Trophoblast cell (in vitro differentiated cells and primary cell): Measurements from ENCODE around the gene PSMG3.
A peak's percentile ranks its signal among the peaks of the same experiment; 100 is the strongest.

Experiments
- DNase-seq, 2 donors: peaks; one replicate each; pipeline ENCODE4 v3.0.0-alpha.2; 2016
- H2AFZ ChIP-seq: 2 replicates; pipeline ENCODE4 v1.6.1; 2013; ENCODE audit warnings: low read length, moderate library complexity, mild to moderate bottlenecking; ENCODE audit not compliant: insufficient read depth, poor library complexity
- H2AK5ac ChIP-seq: 2 replicates; pipeline ENCODE4 v1.6.1; 2013; ENCODE audit warnings: mild to moderate bottlenecking, low read length
- H2BK120ac ChIP-seq: 2 replicates; pipeline ENCODE4 v1.6.1; 2013; ENCODE audit warnings: low read length, mild to moderate bottlenecking, moderate library complexity; ENCODE audit not compliant: insufficient read depth, poor library complexity
- H2BK12ac ChIP-seq: 2 replicates; pipeline ENCODE4 v1.6.1; 2013; ENCODE audit warnings: mild to moderate bottlenecking, low read length, moderate library complexity
- H2BK5ac ChIP-seq: 2 replicates; pipeline ENCODE4 v1.6.1; 2013; ENCODE audit warnings: low read length, low read depth, moderate library complexity, mild to moderate bottlenecking; ENCODE audit not compliant: poor library complexity
- H3K14ac ChIP-seq: 2 replicates; pipeline ENCODE4 v1.6.1; 2013; ENCODE audit warnings: mild to moderate bottlenecking, low read length
- H3K18ac ChIP-seq: 2 replicates; pipeline ENCODE4 v1.6.1; 2013; ENCODE audit warnings: mild to moderate bottlenecking, low read length
- H3K23ac ChIP-seq: 2 replicates; pipeline ENCODE4 v1.6.1; 2013; ENCODE audit warnings: low read length
- H3K27ac ChIP-seq: 2 replicates; pipeline ENCODE4 v1.5.1; 2013; ENCODE audit warnings: low read depth, mild to moderate bottlenecking, inconsistent platforms, low read length, moderate library complexity
- H3K27me3 ChIP-seq: 2 replicates; pipeline ENCODE4 v1.6.1; 2013; ENCODE audit warnings: inconsistent platforms, mild to moderate bottlenecking, low read length, moderate library complexity; ENCODE audit not compliant: insufficient read depth
- H3K36me3 ChIP-seq, 2 experiments: 1 replicate in 1 of 2; 2 replicates in 1 of 2; pipeline ENCODE4 v1.6.1; 2013; ENCODE audit warnings: low read length in 2 of 2, mild to moderate bottlenecking in 2 of 2, moderate library complexity in 1 of 2; ENCODE audit not compliant: insufficient read depth in 2 of 2, control insufficient read depth in 1 of 2
- H3K4ac ChIP-seq: 2 replicates; pipeline ENCODE4 v1.6.1; 2013; ENCODE audit warnings: low read depth, mild to moderate bottlenecking, low read length, moderate library complexity
- H3K4me1 ChIP-seq, 2 experiments: 1 replicate in 1 of 2; 2 replicates in 1 of 2; pipeline ENCODE4 v1.6.1; 2013; ENCODE audit warnings: low read length in 2 of 2, mild to moderate bottlenecking in 2 of 2, moderate library complexity in 1 of 2; ENCODE audit not compliant: insufficient read depth in 2 of 2, control insufficient read depth in 1 of 2
- H3K4me2 ChIP-seq: 2 replicates; pipeline ENCODE4 v1.6.1; 2013; ENCODE audit warnings: inconsistent platforms, mild to moderate bottlenecking, low read length, moderate library complexity
- H3K4me3 ChIP-seq: 2 replicates; pipeline ENCODE4 v1.5.1; 2013; ENCODE audit warnings: mild to moderate bottlenecking, low read depth, low read length, inconsistent platforms
- H3K79me1 ChIP-seq: one replicate; pipeline ENCODE4 v1.6.1; 2013; ENCODE audit warnings: low read length
- H3K79me2 ChIP-seq: 2 replicates; pipeline ENCODE4 v1.6.1; 2013; ENCODE audit warnings: low read length, mild to moderate bottlenecking; ENCODE audit not compliant: control insufficient read depth, insufficient read depth, poor library complexity
- H3K9ac ChIP-seq: 2 replicates; pipeline ENCODE4 v1.6.1; 2013; ENCODE audit warnings: mild to moderate bottlenecking, low read length
- H3K9me3 ChIP-seq: 2 replicates; pipeline ENCODE4 v1.6.1; 2013; ENCODE audit warnings: low read depth, mild to moderate bottlenecking, control low read depth, inconsistent platforms, low read length; ENCODE audit not compliant: insufficient read depth
- H4K12ac ChIP-seq: 2 replicates; pipeline ENCODE4 v1.6.1; 2013; ENCODE audit warnings: low read depth, mild to moderate bottlenecking, low read length, moderate library complexity
- H4K8ac ChIP-seq: 2 replicates; pipeline ENCODE4 v1.6.1; 2013; ENCODE audit warnings: low read depth, mild to moderate bottlenecking, low read length, moderate library complexity
- H4K91ac ChIP-seq: one replicate; pipeline ENCODE4 v1.6.1; 2013; ENCODE audit warnings: low read depth, mild to moderate bottlenecking, low read length, moderate library complexity
- WGBS: extraction: QIAGEN DNeasy Blood & Tissue Kit; methylation state at CpG from one replicate; pipeline ENCODE4 v1.1.7; 2013; ENCODE audit warnings: missing lambda C conversion rate; ENCODE audit not compliant: insufficient read length, insufficient coverage; ENCODE audit errors: extremely low coverage; 5-methylcytosine and 5-hydroxymethylcytosine counted together

The PSMG3 gene

DNA sequence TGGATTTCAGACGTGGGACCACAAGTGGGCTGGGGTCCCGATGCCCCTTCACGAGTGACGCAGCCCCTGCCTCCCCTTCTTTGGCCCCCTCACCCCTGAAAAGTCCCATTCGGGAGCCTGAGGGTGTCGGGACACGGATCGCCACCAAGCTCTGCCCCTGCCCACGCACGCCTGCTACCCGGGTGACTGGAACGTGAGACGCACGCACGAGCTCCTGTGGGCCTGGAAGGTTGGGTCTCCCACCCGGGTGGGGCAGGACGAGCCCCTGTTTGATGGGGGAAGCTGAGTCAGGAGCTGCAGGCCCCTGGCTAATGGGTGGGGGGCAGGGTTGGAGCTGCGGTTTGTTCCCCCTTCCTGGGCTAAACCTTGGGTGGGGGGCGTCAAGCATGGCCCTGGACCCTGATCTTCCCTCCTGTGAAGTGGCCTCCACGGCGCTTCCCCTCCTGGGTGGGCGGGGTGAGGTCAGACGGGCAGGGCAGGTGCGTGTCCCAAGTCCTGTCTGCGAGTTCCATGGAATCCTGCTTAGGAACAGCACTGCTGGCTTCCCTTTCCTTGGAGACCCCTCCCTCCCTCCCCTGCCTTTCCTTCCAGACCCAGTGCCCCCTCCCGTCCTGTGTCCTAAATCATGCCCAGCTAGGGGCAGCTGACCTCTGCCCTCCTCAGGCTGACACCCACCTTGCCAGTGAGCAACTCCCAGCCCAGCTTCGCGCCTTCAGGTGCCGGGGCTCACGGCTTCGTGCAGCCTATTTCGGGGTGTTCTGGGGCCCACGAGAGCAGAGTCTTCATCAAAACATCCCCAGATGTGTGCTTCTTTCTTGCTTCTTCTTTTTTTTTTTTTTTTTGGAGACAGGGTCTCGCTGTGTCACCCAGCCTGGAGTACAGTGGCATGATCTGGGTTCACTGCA is 8.5 kb downstream of the PSMG3 start:
- no peak overlapping the region for H4K8ac ChIP-seq
- H2AK5ac ChIP-seq: peak overlapping the region; percentile 2
- no peaks in the 10 kb centered on the region for H3K27me3 ChIP-seq
- H2BK12ac ChIP-seq: peak overlapping the region; percentile 42
- H3K4me1 ChIP-seq: peaks cover 25% of the 10 kb centered on the region in 2 experiments
- no peaks in the 10 kb centered on the region for H3K36me3 ChIP-seq
- H3K79me1 ChIP-seq: peaks cover 27% of the 10 kb centered on the region
- peak overlapping the region; percentile 3 for H4K91ac ChIP-seq
- no peak overlapping the region for H3K4me2 ChIP-seq
- H3K18ac ChIP-seq: no peak overlapping the region
- H2AFZ ChIP-seq: no peak overlapping the region
- no peak for DNase-seq
- H3K4ac ChIP-seq: no peak overlapping the region
- peaks cover 4% of the 10 kb centered on the region for H3K79me2 ChIP-seq
- WGBS: no CpG with 5 or more reads among the region's 34 CpGs
- no peak overlapping the region for H3K27ac ChIP-seq
- no peak overlapping the region for H2BK120ac ChIP-seq
- H3K14ac ChIP-seq: peak overlapping the region; percentile 30
- no peak overlapping the region for H4K12ac ChIP-seq
- H3K9ac ChIP-seq: no peak overlapping the region
- no peak overlapping the region for H3K23ac ChIP-seq
- no peaks in the 10 kb centered on the region for H3K9me3 ChIP-seq
- H3K4me3 ChIP-seq: no peak overlapping the region
- no peak overlapping the region for H2BK5ac ChIP-seq

DNA sequence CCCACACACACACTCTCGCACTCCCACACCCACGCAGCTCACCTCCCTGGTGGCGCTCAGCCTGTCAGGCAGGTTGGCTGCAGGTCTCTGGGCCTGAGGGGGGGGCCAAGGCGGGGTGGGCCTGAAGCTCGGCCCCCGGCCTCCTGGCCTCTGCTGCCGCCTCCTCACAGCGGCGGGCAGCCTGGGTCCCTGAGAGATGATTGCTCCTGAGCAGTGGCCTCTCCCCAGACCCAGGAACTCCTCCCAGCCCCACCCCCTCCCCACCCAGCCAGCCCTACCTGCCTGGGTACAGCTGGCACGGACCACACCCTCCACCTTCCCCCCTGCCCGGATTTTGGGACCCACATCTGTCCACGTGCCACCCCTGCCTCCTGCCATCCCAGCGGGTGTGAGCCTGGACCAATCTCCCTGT is 9.2 kb downstream of the PSMG3 start:
- Histone ChIP-seq H4K8ac (peak overlapping the region; percentile 77), H3K79me1 (peaks cover 34% of the 10 kb centered on the region), H2BK120ac (peak overlapping the region; percentile 91), H3K14ac (peak overlapping the region; percentile 30), H3K4me2 (no peak overlapping the region), H3K36me3 (no peaks in the 10 kb centered on the region), H2AFZ (no peak overlapping the region), H2AK5ac (peak overlapping the region; percentile 48), H2BK12ac (peak overlapping the region; percentile 34), H3K9me3 (no peaks in the 10 kb centered on the region), H3K23ac (no peak overlapping the region), H3K27me3 (no peaks in the 10 kb centered on the region), H3K9ac (no peak overlapping the region), H3K4ac (peak overlapping the region; percentile 12), H4K12ac (no peak overlapping the region), H4K91ac (peak overlapping the region; percentile 92), H2BK5ac (no peak overlapping the region), H3K4me1 (peaks cover 31% of the 10 kb centered on the region in 2 experiments), H3K79me2 (peaks cover 9% of the 10 kb centered on the region), H3K4me3 (no peak overlapping the region), H3K18ac (no peak overlapping the region), H3K27ac (no peak overlapping the region)
- no CpG with 5 or more reads among the region's 13 CpGs for WGBS
- DNase-seq: no peak

DNA sequence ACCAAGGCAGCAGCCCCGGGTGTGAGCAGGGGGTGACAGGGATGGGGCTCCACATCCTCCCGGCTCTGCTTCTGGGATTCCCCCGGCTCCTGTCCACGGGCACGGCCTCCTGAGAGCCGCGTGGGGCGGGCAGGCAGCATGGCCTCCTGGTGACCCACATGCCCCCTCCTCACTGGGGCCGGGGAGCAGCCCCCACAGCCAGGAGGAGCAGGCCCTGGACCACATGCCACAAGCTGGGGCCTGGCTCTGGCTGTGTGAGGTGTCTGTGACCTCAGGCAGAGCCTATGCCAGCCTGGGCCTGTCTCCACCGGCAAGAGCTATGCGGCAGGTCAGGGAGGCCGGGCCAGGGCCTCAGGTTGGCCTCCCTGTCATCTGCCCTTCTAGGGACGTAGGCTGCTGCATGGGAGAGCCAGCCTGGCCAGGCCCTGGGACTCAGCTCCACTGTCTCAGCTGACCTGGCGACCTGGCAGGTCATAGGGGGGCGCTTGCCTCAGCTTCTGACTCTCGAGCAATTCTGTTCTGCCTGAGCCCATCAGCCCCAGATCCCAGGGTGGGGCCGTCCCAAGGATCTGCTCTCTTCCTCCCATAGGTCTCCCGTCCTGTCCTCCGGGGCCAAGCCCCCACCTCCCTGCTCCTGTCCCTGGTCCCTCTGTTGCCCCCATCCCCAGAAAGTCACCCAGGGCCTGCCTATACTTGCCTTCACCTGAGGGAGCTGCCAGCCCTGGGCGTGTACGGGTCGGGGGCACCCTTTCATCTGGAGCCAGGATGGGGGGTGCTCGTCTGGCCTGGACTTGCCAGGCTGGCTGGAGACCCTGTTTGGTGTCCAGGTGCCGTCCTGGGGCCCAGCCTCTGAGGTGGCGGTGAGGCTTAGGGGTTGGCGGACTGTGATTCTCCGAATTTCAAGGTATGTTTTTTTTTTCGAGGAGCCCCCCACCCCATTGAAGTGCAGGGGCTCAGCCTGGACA is 9.9 kb downstream of the PSMG3 start:
- no peak for DNase-seq
- Histone ChIP-seq H3K36me3 (no peaks in the 10 kb centered on the region), H4K91ac (peak overlapping the region; percentile 92), H2AK5ac (peak overlapping the region; percentile 96), H3K9me3 (no peaks in the 10 kb centered on the region), H3K27me3 (no peaks in the 10 kb centered on the region), H2AFZ (peak overlapping the region; percentile 30), H3K4me2 (peak overlapping the region; percentile 9), H3K4ac (peak overlapping the region; percentile 64), H3K18ac (peak overlapping the region; percentile 75), H3K23ac (no peak overlapping the region), H3K14ac (peak overlapping the region; percentile 88), H3K79me1 (peaks cover 39% of the 10 kb centered on the region), H3K4me1 (peaks cover 37% of the 10 kb centered on the region in 2 experiments), H2BK5ac (peak overlapping the region; percentile 57), H2BK120ac (peak overlapping the region; percentile 91), H3K79me2 (peaks cover 12% of the 10 kb centered on the region), H2BK12ac (peak overlapping the region; percentile 58), H3K4me3 (peak overlapping the region; percentile 4), H4K12ac (peak overlapping the region; percentile 51), H4K8ac (peak overlapping the region; percentile 77), H3K9ac (no peak overlapping the region), H3K27ac (peak overlapping the region; percentile 62)
- WGBS: no CpG with 5 or more reads among the region's 28 CpGs
